H1 (cell line): Measurements from ENCODE around the gene BBS9. TPM values are rescaled to one million over a fixed set of nuclear protein-coding genes. Genes with fewer than 3 reads are reported as not detected.

Experiments used
- BACH1 ChIP-seq: IDR thresholded peaks from 2 replicates; pipeline ENCODE4 v1.6.1; 2012; ENCODE audit warnings: low read length, improper control_type of control experiment
- EGR1 ChIP-seq: IDR thresholded peaks from 2 replicates; pipeline ENCODE4 v1.6.1; 2011; ENCODE audit warnings: low read depth, low read length, borderline replicate concordance
- KDM1A ChIP-seq: fragments of 200-600, 300-600 bp; sonication (generic); IDR thresholded peaks from 2 replicates; pipeline ENCODE4 v1.7.1; 2016; ENCODE audit warnings: mild to moderate bottlenecking, low read length, borderline replicate concordance
- KDM4A ChIP-seq: IDR thresholded peaks from one replicate; pipeline ENCODE4 v1.7.1; 2012; ENCODE audit warnings: low read depth, mild to moderate bottlenecking, moderate library complexity, low read length, inconsistent platforms; ENCODE audit not compliant: severe bottlenecking
- NRF1 ChIP-seq: IDR thresholded peaks from 2 replicates; pipeline ENCODE4 v1.6.1; 2011; ENCODE audit warnings: mild to moderate bottlenecking, low read depth, low read length, improper control_type of control experiment
- POLR2AphosphoS5 ChIP-seq: IDR thresholded peaks from 2 replicates; pipeline ENCODE4 v1.6.1; 2011; ENCODE audit warnings: low read depth, low read length
- RBBP5 ChIP-seq: IDR thresholded peaks from 2 replicates; pipeline ENCODE4 v1.7.1; 2012; ENCODE audit warnings: low read depth, mild to moderate bottlenecking, inconsistent platforms, low read length, moderate library complexity, borderline replicate concordance
- RFX5 ChIP-seq: IDR thresholded peaks from 2 replicates; pipeline ENCODE4 v1.6.1; 2011; ENCODE audit warnings: low read depth, low read length, improper control_type of control experiment, borderline replicate concordance
- SIN3A ChIP-seq, 2 experiments: IDR thresholded peaks in 1 of 2; conservative IDR thresholded peaks in 1 of 2; 2 replicates each; pipeline ENCODE4 v1.6.1; 2011 to 2012; ENCODE audit warnings: low read length in 2 of 2, improper control_type of control experiment in 1 of 2, low read depth in 1 of 2, mild to moderate bottlenecking in 1 of 2
- SP4 ChIP-seq: IDR thresholded peaks from 2 replicates; pipeline ENCODE4 v1.6.1; 2012; ENCODE audit warnings: low read length, inconsistent platforms
- TAF1 ChIP-seq: IDR thresholded peaks from 2 replicates; pipeline ENCODE4 v1.6.1; 2011; ENCODE audit warnings: mild to moderate bottlenecking, low read depth, low read length
- TAF7 ChIP-seq: optimal IDR thresholded peaks from 2 replicates; pipeline ENCODE3; 2011; ENCODE audit warnings: low read depth, mild to moderate bottlenecking, inconsistent platforms, low read length, moderate library complexity, borderline replicate concordance
- TEAD4 ChIP-seq: IDR thresholded peaks from 2 replicates; pipeline ENCODE4 v1.6.1; 2012; ENCODE audit warnings: low read depth, low read length, inconsistent platforms, mixed read lengths
- YY1 ChIP-seq: IDR thresholded peaks from 2 replicates; pipeline ENCODE4 v1.6.1; 2011; ENCODE audit warnings: low read depth, mild to moderate bottlenecking, low read length
- ZNF274 ChIP-seq: IDR thresholded peaks from 2 replicates; pipeline ENCODE4 v1.7.0; 2012; ENCODE audit warnings: low read length, borderline replicate concordance; ENCODE audit errors: extremely low read depth
- polyA plus RNA-seq, 7 experiments: library from polyadenylated mRNA; depleted of rRNA in 3 of 7; stranded (reverse) in 5 of 7; unstranded in 2 of 7; fragments of >200 nt in 5 of 7; fragments of 200-250 nt in 2 of 7; gene quantifications; 1 replicate in 5 of 7; 2 replicates in 1 of 7; 4 replicates in 1 of 7; pipeline versions ENCODE4 v1.2.1 to v1.2.3, GENCODE V29; 2011 to 2013; ENCODE audit warnings: missing spikeins in 2 of 7, mixed read lengths in 2 of 7
- total RNA-seq: library from RNA; stranded (reverse); fragmentation: NEBNext Ultra II Directional; extraction: Animal tissue kit (Norgen Biotek cat#: 25700); gene quantifications from 2 replicates; pipeline ENCODE4 v1.2.1, GENCODE V29; 2021
- TF ChIP-seq, protein P1 (sequence below): IDR thresholded peaks from 2 replicates; pipeline ENCODE4 v1.6.1; 2011; ENCODE audit warnings: low read depth, mild to moderate bottlenecking, low read length; ENCODE audit not compliant: insufficient read depth

BBS9 gene
- total and polyA plus RNA-seq, 2 of the 8 experiments (the other 6 are each of a cell fraction or from before 2014, with no cell fraction given): 22.3 to 37.0 TPM

GRCh38 chr7:33556472-33556871, 427.1 kb downstream of the BBS9 start (continued):
- TF ChIP-seq KDM4A: no peak
- no peak for TF ChIP-seq TAF7
- TF ChIP-seq, protein P1, sequence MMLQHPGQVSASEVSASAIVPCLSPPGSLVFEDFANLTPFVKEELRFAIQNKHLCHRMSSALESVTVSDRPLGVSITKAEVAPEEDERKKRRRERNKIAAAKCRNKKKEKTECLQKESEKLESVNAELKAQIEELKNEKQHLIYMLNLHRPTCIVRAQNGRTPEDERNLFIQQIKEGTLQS: no peak
- no peak for TF ChIP-seq KDM1A
- no peak for TF ChIP-seq TEAD4
- no peak for TF ChIP-seq NRF1
- no peak for TF ChIP-seq TAF1
- TF ChIP-seq YY1: no peak
- no peak for TF ChIP-seq RBBP5
- TF ChIP-seq BACH1: no peak
- TF ChIP-seq POLR2AphosphoS5: no peak
- TF ChIP-seq EGR1: no peak
- TF ChIP-seq SIN3A (conservative IDR thresholded peaks at IDR 0.05 in 1 of 2, IDR thresholded peaks at IDR 0.05 in 1 of 2; ENCODE audit: low read depth in 1 of 2, low read length in 2 of 2): no peak
- TF ChIP-seq SP4: no peak
- TF ChIP-seq RFX5: no peak
- TF ChIP-seq ZNF274: no peak
- TF ChIP-seq, all 59 proteins: peak for 0
